Glomerular endothelial cell (primary cell): ENCODE measurements around the gene EIF4A3. TPM values are rescaled to one million over a fixed set of nuclear protein-coding genes. Genes with fewer than 3 reads are reported as not detected.

Source experiments
- DNase-seq: peaks from one replicate; pipeline ENCODE4 v3.0.0-alpha.2; 2011; ENCODE audit warnings: low read depth, low spot score; ENCODE audit errors: extremely low read depth
- total RNA-seq: library from RNA; depleted of rRNA; stranded (reverse); fragments of >200 nt; gene quantifications from 2 replicates; pipeline ENCODE4 v1.2.3, GENCODE V29; 2015

Gene EIF4A3
- total RNA-seq, result 61.3 and 71.3 TPM in 2 replicates

DNA sequence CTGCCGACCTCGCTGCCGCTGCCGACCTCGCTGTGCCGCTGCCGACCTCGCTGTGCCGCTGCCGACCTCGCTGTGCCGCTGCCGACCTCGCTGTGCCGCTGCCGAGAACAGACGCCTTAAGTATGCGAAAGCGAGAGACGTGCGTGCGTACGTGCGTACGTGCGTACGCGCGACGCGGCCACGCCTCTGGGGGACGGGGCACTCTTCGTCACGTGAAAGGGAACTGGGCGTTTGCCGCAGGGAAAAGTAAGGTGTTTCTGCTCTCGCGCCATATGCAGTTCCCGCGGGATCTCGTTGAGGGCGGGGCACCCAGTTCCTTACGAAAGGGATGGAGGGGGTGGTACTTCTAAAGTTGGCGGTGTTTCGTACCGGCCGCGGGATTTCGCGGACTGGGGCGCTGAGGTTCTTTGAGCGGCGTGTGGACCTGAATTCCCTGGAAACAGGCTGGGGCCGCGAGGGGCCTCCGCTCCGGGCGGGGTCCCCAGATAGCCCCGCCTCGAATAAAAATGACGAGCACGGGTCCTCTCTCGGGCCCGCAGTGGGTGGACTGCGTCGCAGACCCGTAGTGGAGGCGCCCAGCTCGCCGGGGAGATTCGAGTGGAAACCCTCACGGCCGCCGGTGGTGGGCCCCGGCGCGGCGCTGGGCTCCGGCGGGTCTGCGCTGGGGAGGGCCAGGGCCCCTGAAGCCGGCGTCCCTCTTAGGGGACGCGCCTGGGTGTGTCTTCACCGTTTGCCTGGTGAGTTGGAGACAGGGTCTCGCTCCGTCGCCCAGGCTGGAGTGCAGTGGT lies at the start of gene EIF4A3:
Gene EIF4A3, minus strand, starts transcription at position 94 of the 788 bp plus-strand sequence. CDS start 167 bp downstream, outside the sequence.
- peak; percentile 87 for DNase-seq

DNA sequence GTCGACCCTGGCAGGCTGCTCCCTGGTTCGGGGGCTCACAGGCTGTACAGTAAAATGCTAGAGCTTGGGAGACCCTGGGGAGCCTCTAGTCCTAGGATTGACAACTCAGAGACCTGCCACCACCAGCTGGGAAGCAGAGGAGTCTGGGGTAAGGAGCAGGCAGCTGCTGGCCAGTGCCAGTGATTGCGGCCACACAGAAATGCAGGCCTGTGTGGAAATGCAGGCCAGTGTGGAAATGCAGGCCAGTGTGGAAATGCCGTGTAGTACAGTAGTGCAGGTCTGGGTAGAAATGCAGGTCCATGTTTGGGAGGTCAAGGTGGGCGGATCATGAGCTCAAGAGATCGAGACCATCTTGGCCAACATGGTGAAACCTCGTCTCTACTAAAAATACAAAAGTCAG lies 49.7 kb upstream of the EIF4A3 start:
- DNase-seq, result no peak

DNA sequence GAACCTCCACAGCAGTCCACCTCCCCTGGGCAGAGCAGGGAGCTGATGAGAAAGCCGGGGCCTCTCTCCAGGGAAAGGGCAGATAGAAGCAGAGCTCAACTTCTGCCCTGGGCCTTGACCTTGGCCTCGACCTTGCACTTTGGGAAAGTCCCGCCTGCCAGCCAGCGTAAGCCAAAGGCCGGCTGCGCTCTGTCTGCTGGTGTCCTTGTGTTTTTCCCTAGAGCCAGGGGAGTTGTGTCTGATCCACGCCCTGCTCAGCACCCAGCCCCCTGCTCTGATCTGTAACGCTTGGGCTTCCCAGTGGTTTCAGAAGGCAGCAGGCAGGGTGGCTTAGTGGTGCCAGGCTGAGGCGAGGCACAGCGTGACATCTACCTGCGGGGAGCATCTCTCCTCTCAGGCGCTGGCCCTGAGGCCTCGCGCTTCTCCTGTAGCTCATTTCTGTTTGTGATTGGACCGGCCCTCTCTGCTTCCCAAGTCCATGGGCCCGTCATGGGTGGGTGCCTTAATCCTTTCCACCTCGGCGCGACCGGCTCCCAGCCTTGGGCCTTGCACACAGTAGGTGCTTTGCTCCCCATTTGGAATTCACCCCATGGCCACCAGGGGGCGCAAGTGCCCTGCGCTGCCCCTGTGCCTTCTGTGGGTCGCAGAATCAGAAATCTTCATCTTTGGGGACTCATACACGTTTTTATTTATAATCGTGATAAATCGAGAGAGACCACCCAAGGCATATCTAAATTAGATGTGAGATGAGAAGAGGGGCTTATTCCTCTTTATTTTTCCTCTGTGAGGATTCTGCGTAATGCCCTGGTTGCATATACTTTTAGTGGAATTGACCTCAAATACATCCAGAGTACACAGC lies 49.0 kb upstream of the EIF4A3 start:
- no peak for DNase-seq

DNA sequence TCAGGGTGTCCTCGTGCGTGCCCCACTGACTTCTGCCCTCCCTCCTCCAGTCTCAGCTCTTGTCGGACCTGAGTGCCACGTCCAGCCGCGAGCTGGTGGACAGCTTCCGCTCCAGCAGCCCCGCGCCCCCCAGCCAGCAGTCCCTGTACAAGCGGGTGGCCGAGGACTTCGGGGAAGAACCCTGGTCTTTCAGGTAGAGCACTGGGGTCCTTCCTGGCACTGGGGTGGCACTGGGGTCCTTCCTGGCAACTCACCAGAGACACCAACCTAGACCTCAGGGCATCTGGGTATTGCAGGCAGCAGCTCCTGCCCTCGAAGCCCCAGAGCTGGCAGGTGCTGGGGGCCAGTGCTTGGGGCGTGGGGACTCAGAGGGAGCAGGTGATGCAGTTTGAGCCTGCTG lies 48.2 kb upstream of the EIF4A3 start:
- no peak for DNase-seq

DNA sequence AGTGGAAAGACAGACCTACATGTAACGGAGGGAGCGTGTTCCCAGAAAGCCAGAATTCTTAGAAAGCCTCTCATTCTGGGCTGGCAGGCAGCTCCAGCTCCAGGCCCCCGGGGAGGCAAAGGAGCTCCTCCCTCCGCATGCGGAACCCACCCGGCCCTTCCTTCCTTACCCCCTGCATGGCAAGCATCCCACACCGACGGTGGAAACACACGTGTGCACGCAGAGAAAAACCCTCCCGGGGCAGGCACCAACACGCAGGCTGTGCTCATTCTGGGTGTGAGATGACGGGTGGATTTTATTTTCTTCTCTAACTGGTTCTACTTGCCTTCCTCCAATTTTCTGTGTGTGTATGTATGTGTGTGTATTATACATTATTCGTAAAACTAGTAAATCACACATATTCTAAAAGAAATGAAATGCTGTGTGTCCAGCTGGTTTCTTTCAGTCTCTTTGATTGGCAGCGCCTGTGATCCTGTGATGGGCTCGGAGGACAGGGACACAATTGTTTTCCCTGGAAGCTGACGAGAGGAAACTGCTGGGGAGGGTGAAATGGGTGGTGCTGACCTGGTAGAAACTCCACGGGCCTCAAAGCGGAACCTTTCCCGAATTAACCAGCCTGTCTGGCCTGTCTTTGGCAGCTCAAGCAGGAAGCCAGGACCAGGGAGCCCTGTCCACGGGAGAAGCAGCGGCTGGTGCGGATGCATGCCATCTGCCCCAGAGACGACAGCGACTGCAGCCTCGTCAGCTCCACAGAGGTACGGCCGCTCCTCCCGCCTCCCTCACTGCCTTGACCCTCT lies 45.1 kb upstream of the EIF4A3 start:
- DNase-seq, result no peak

DNA sequence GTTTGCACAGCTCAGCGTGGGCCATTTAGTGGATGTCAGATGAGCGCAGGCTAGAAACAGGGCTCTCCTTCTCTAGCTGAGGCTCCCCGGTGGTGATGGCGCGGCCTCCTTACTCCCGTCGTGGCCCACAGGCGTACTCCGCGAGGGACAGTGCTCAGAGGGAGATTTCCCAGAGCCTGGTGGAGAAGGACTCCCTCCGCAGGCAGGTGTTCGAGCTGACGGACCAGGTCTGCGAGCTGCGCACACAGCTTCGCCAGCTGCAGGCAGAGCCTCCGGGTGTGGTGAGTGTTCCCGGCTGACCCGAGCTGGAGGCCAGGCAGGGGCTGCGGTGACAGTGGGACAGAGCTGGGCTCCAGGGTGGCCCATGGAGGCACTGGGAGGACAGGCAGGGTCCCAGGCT lies 44.3 kb upstream of the EIF4A3 start:
- DNase-seq, result no peak

DNA sequence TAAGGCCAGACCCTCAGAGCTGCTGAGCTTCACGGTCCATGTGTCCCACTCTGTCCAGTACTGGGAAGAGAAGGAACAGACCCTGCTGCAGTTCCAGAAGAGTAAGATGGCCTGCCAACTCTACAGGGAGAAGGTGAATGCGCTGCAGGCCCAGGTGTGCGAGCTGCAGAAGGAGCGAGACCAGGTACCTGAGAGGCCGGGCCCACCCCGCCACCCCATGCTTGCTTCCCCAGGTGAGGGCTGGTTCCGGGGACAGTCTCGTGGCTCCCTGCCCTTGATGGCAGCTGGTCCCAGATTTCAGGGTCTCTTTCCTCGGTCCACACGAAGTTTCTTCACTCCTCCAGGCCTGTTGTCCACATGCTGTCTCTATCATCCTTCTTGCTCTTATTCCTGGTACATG lies 43.8 kb upstream of the EIF4A3 start:
- DNase-seq, result no peak

DNA sequence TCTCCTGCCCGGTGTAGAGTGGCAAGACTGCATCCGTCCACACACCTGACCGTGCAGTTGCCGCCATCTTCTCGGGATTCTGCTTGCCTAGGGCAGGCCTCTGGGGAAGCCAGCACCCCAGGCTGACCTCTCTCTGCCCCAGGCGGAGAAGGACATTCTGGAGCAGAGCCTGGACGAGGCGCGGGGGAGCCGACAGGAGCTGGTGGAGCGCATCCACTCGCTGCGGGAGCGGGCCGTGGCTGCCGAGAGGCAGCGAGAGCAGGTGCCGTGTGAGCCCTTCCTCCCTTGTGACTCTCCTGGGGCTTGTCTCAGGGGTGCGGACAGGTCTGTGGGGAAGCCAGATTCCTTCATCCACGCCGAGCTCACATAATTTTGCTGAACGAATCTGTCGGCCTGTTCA lies 42.7 kb upstream of the EIF4A3 start:
- DNase-seq, result no peak

DNA sequence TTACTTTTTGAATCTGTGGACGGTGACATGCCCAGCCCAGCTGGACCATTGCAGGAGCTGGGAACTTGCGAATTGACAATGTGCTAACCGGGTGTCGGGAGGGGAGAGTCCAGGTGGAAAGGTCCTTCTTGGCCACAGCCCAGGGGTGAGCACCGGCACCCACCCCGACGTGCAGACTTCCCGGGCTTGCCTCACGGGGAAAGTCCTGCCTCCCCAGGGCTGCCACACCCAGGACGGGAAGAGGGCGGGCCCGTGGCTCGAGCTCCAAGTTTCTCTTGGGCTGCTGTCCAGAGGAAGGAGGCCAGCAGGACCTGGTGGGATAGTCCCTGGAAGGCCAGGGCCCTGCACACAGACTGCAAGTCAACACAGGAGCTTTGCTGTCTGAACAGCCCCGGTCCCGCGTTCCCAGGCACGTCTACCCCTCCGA lies 40.6 kb upstream of the EIF4A3 start:
- DNase-seq, result no peak

DNA sequence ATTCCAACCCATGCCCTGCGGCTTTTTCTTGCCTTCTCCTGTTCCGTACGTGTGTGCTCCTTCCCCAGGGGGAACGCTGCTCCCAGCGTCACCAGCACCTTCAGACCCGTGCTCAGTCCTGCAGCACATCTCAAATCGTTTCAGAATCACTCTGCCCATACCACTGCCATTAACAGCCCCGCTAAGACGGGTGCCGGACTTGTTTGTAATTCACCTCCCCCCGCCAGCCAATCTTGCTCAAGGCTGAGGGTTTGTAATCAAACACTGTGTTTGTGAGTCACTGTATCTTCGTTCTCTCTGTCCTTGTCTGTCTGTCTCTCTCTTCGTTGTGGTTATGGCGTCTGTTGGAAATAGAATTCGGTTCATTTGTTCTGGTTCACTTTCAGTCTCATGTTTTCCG lies 40.2 kb upstream of the EIF4A3 start:
- DNase-seq, result no peak

DNA sequence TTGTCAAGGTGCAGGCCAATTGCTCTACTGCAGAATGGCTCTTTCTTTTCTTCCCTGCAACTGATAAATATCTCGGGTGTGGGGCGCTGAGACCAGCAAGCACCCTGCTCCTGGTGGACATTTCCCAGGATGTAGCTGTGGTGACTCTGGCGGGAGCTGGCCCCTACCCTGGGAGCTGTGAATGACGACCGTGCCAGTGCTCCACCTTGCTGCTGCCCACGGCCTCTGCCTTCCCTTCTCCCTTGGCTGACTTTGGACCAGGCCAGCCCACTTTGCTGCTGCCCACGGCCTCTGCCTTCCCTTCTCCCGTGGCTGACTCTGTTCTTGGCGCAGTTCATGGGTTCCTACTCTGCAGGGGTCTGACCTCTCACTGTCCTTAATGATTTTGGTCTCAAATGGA lies 39.0 kb upstream of the EIF4A3 start:
- no peak for DNase-seq

DNA sequence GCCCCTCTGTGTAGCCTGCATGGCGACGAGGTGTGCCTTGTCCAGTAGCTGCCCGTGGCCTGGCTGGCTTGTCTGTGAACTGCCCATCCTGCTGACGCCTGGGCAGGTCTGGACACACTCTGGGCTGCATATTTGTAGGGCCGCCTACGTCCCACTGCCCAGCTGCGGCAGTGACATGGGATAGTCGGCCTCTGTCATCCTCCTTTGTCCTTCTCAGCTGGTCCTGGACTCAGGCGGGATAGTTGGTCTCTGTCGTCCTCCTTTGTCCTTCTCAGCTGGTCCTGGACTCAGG lies 37.4 kb upstream of the EIF4A3 start:
- DNase-seq, result no peak

DNA sequence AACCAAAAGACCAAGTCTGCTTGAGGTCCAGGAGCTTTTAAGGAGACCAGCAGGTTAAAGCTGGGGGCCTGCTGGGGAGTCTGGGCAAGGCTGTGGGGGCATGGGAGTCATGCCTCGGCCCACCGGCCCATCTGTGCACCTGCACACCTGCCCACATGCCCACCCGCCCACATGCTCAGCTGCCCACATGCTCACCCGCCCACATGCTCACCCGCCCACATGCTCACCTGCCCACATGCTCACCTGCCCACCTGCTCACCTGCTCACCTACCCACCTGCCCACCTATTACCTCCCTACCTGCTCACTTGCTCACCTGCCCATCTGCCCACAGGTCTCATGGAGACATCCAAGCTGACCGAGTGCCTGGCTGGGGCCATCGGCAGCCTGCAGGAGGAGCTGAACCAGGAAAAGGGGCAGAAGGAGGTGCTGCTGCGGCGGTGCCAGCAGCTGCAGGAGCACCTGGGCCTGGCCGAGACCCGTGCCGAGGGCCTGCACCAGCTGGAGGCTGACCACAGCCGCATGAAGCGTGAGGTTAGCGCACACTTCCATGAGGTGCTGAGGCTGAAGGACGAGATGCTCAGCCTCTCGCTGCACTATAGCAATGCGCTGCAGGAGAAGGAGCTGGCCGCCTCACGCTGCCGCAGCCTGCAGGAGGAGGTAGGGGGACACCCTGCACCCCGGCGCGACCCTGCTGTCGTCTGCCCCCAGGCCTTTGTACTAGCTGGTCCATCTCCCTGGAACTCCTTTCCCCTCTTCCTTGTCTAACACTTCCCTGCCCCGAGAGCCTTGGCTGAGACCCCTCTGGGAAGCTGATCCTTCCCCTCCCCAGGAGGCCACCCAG lies 36.9 kb upstream of the EIF4A3 start:
- no peak for DNase-seq

DNA sequence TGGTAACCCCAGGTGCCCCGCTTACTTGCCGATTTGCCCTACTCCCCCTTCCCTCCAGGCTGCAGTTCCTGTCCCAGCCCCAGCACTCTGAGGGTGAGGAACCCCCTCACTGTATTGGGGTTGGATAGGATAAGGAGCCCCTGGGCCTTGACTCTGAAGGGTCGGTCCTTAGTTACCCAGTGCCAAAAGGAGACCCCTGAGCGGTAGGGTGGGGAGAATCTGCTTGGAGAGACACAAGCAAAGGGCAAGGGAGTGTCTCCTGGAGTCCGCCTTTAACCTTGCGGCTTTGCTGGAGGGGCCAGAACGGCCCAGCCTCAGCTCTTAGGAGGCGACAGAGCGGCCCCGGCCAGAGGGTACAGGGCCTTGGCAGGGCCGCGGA lies 35.9 kb upstream of the EIF4A3 start:
- DNase-seq, result no peak

DNA sequence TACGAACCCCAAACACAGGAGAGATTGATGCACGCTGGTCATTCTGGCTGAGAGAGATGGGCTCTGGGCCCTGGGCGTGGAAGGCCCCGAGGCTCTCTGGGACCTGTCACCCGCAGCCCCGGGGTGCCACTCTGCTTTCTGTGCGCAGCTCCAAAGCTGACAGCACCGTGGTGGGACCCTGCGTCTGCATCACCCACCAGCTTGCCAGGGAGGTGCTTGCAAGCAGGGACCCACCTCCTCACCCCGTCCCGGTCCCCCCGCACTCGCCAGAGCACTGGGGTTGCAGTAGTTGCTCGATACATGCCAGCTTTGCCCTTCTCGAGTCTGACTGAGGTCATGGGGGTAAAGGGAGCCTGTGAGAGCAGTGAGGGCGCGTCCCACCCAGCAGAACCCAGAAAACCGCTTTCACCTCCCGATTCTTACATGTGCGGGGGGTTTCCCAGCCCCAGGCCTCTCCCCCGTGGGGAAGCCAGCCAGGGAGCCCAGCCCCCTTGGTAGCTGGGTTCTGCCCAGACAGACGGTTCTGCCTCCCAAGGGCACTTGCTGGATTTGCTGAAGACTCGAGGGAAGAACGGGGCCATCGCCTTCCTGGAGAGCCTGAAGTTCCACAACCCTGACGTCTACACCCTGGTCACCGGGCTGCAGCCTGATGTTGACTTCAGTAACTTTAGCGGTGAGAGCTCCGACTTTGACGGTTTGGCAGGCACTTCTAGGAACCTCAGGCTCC lies 35.4 kb upstream of the EIF4A3 start:
- no peak for DNase-seq

DNA sequence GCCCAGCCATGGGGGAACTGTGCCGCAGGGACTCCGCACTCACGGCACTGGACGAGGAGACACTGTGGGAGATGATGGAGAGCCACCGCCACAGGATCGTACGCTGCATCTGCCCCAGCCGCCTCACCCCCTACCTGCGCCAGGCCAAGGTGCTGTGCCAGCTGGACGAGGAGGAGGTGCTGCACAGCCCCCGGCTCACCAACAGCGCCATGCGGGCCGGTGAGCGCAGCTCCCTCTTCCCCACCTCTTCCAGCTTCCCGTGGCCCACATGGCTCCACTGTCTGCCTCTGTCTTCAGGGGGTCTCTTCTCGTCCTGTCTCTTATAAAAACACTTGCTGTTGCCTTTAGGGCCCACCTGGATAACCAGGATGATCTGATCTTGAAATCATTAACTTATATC lies 34.5 kb upstream of the EIF4A3 start:
- no peak for DNase-seq

DNA sequence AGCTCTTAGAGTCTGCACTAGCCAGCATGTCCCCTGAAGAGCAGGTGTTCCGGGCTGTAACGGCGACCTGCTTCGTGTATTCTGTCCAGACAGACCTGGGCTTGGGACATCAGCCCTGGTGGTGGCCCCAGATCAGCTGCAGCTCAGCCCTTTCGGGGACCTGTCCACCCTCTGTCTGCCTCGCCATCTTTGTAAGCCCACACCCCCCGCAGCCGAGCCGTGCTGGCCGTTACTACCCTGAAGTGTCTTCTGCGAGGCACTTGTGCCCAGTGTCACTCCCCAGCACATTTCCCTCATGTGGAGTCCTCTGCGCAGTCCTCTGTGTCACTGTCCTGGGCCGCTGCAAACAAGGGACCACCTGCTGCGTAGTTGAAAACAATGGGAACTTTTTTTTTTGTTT lies 33.3 kb upstream of the EIF4A3 start:
- DNase-seq, result no peak

DNA sequence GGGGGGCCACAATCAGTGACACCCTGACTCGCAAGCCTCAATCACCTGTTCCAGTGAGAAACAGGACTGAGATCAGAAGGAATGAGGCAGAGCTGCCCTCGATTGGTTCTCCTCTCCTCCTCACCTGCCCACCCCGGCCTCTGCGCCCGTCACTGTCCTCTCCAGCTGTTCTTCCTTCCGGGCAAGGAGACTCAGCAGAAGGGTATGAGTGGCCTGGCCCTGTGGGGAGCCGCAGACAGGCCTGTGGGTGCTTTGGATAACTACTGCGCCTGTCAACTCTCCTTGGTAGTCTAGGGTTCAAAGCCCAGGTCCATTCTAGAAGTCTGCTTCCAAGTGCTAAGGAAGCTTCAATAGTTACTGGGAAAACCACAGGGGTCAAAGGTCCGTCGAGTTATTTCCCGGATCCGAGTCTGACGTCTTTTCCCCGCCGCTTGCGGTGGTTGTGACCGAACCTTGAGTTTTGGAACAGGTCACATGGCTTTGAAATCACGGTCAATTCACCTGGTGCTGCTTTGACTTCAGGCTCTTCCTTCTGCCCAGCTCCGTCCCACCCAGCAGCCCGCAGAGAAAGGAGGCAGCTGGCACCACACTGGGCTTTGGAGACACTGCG lies 31.2 kb upstream of the EIF4A3 start:
- peak; percentile 29 for DNase-seq

DNA sequence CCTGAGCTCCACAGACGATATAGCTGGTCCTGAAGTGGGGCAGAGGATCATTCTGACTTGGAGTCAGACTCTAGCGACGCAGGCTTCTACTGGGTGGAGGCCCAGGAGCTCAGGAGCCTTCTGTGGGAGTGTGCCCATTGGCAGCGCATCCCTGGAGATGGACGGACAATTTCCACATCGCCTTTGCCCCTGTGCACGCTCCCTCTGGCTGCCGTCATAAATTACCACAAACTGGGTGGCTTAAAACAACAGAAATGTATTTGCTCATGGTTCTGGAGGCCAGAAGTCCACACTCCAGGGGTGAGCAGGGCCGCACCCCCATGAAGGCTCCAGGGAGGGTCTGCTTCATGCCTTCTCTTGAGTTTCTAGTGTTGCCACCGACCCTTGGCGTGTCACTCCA lies 29.8 kb upstream of the EIF4A3 start:
- DNase-seq, result no peak

DNA sequence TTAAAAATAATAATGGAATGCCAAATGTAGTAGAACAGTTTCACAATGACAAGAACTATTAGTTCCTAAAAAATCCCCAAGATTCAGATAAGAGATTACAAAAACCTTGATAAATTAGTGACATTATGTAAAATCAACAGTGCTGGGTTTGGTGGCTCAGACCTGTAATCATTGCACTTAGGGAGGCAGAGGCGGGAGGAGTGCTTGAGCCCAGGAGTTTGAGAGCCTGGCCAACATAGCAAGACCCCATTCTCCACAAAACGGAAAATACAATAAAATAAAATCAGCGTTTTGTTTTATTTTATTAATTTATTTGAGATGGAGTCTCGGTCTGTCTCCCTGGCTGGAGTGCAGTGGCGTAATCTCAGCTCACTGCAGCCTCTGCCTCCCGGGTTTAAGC lies 27.0 kb upstream of the EIF4A3 start:
- DNase-seq, result no peak
